H1 (cell line): ENCODE data around the gene GRIP2.

ENCODE experiments used
- CHD2 ChIP-seq: IDR thresholded peaks from 2 replicates; pipeline ENCODE4 v1.6.1; 2012; ENCODE audit warnings: low read length, improper control_type of control experiment
- CTCF ChIP-seq, 3 experiments: IDR thresholded peaks; 1 replicate in 2 of 3; 2 replicates in 1 of 3; pipeline versions ENCODE4 v1.5.1 to v1.6.1; 2011; ENCODE audit warnings: low read length in 3 of 3, mild to moderate bottlenecking in 3 of 3, inconsistent platforms in 2 of 3, low read depth in 1 of 3, moderate library complexity in 1 of 3; ENCODE audit not compliant: insufficient read depth in 1 of 3; ENCODE audit errors: control extremely low read depth in 1 of 3
- E2F6 ChIP-seq: IDR thresholded peaks from 2 replicates; pipeline ENCODE4 v1.6.1; 2012; ENCODE audit warnings: inconsistent platforms
- JUN ChIP-seq: IDR thresholded peaks from 2 replicates; pipeline ENCODE4 v1.6.1; 2011; ENCODE audit warnings: low read depth, mild to moderate bottlenecking, improper control_type of control experiment, low read length
- SIX5 ChIP-seq: IDR thresholded peaks from 2 replicates; pipeline ENCODE4 v1.6.1; 2011; ENCODE audit warnings: mild to moderate bottlenecking, low read depth, low read length
- SRF ChIP-seq: IDR thresholded peaks from 2 replicates; pipeline ENCODE4 v1.6.1; 2011; ENCODE audit warnings: mild to moderate bottlenecking, low read depth, low read length, moderate library complexity
- TBP ChIP-seq: IDR thresholded peaks from 2 replicates; pipeline ENCODE4 v1.6.1; 2011; ENCODE audit warnings: low read depth, low read length, improper control_type of control experiment

DNA sequence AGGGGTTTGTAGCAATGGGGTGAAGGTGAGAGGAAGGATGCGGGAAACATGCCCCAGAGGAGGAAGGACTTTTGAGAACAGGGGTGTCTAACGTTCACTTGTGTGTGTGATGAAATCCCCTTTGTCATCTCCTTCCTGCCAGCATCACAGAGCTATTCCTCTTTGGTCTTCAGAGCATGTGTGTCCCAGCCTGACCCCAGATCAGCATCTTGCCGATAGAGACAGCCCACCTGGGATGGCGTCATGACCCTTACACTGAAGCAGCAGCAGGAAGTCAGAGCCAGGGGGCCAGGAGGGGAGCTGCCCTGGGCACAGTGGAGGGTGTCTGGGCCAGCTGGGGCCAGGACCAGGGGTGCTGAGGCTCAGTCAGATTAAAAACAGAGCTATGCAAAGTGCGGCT, 29.9 kb upstream of the GRIP2 start:
- TF ChIP-seq CTCF (IDR thresholded peaks at IDR 0.05; ENCODE audit: control extremely low read depth in 1 of 3, insufficient read depth in 1 of 3, low read depth in 1 of 3, low read length in 3 of 3), result no peak
- no peak for TF ChIP-seq JUN
- TF ChIP-seq E2F6, result no peak
- TF ChIP-seq SIX5, result no peak
- no peak for TF ChIP-seq SRF
- TF ChIP-seq TBP, result no peak
- TF ChIP-seq CHD2, result no peak
